ENCODE data around the gene TTLL11.

DNA sequence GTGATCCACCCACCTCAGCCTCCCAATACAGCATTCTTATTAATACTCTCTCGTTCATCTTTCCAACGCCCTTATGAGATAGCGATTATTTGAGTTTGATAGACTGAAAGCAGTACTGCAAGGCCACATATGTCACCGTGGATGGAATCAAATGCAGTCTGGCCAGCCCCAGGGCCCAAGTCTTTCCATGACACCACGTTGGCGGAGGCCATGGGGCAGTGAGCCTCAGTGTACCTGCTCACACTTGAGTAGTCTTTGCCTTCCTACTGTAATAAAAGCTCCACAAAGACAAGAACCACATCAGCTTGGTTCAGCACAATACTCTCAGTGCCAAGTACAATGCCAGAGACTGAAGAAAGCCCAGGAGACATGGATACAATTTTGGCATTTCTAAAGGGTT lies 88.5 kb downstream of the TTLL11 start:
- TF ChIP-seq CTCF (IDR thresholded peaks at IDR 0.05) (no peak), POLR2A (IDR thresholded peaks at IDR 0.05) (no peak)
